Endometrium (tissue), 2 donors: ENCODE data around the gene ASH1L.
"Not testable (repeated sequence)": the region's sequence is repeated elsewhere in the genome, so short reads cannot be mapped to it uniquely, and the experiment has no call there.

Source experiments
- FAIRE-seq: peaks from 2 replicates; lab custom pipeline; 2012; peaks lifted over from hg19 to GRCh38; lab: Jason Lieb, UNC
- donor health status: control.
- donor health status: control.

Gene ASH1L

GRCh38 chr1:155305881-155306391 lies 256.7 kb downstream of the ASH1L start:
- FAIRE-seq, result no peak

- FAIRE-seq, result no peak
Measured at GRCh38 chr1:155304558-155305063, 258.0 kb downstream of the ASH1L start.

- no peak for FAIRE-seq
Measured at GRCh38 chr1:155301342-155301841, 261.2 kb downstream of the ASH1L start, which contains the start of gene PKLR. PKLR (minus strand) TSS chr1:155301438; CDS start chr1:155301395, 43 bp downstream.

GRCh38 chr1:155300553-155301329 lies 261.9 kb downstream of the ASH1L start:
- FAIRE-seq, result no peak

GRCh38 chr1:155300024-155300423 lies 262.6 kb downstream of the ASH1L start:
- no peak for FAIRE-seq

- no peak for FAIRE-seq
Measured at GRCh38 chr1:155297384-155297783, 265.2 kb downstream of the ASH1L start.

DNA sequence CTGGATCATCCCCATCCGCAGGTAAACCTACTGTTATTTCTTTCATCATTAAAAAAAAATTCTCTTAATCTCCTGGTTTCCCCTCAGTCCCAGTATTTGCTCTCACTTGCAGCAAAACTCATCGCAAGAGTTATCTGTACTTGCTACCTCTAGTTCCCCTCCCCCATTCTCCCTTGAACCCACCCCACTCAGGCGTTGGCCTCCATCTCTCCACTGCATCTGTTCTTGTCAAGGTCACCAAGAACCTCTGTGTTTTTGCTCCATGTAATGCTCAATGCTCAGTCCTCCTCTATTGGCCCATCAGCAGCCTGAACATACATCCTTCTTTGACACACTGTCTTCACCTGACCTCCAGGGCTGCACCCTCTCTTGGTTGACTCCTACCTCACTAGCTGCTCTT lies 265.9 kb downstream of the ASH1L start:
- no peak for FAIRE-seq

- no peak for FAIRE-seq
Measured at GRCh38 chr1:155295942-155296267, 266.7 kb downstream of the ASH1L start.

GRCh38 chr1:155295183-155295941 lies 267.2 kb downstream of the ASH1L start:
- no peak for FAIRE-seq

DNA sequence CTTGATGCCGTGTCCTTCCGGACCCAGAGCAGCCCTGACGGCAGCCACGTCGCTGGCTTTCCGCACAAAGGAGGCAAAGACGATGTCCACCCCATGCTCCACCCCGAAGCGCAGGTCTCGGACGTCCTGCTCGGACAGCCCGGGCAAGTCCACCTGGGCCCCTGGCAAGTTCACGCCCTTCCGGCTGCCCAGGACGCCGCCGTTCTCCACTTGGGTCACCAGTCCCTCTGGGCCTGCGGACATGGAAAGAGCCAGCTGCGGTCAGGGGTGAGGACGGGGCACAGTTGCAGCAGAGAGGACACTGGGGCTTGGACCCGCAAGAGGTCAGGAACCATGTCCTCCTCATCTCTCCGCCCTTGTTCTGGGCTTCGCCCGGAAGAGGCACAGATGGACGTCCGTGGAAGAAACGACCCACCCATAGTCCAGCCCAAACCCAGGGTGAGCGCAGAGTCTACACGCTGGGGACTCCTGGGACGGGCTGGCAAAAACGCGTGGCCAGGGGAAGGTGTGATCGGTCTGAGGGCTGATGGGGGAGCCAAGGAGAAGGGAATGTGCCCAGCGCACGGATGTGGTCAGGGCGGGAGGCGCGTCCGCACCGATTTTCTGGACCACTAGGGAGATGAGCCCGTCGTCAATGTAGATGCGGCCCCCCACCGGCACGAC lies 268.0 kb downstream of the ASH1L start:
- no peak for FAIRE-seq

GRCh38 chr1:155293086-155293749 lies 269.4 kb downstream of the ASH1L start:
- FAIRE-seq, result no peak

GRCh38 chr1:155291006-155291405 lies 271.6 kb downstream of the ASH1L start:
- FAIRE-seq, result not testable (repeated sequence)

DNA sequence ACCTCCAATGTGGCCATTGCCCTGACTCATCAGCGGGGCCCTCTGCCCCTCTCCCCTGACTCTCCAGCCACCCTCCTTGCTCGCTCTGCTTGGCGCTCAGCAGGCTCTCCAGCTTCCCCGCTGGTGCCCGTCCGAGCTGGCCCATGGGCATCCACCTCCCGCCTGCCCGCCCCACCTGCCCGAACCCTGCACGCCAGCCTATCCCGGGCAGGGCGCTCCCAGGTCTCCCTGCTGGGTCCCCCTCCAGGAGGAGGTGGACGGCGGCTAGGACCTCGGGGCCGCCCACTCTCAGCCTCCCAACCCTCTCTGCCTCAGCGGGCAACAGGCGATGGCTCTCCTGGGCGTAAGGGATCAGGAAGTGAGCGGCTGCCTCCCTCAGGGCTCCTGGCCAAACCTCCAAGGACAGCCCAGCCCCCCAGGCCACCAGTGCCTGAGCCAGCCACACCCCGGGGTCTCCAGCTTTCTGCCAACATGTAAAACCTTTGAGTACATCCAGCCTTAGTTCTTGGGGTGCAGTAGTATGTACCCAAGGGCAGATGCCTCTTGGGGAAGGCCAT lies 274.5 kb downstream of the ASH1L start:
- FAIRE-seq, result no peak

DNA sequence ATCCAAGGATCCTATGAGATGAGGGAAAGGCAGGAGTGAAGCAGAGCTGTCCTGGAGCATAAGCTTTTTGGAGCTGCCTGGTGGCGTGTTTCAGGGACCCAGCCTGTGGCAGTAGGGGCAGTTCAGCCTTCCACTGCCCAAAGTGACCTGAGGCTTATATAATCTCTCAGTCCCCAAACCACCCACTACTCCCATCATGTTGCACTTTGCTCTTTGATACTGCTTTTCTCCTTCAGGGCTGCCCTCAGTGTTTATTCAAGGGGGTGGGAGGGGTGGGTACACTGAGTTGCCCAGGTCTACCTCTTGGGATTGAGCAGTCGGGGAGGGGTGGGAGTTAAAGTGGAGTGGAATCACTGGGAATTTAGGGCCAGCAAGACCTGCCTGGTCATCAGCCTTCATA lies 276.1 kb downstream of the ASH1L start:
- FAIRE-seq, result no peak

DNA sequence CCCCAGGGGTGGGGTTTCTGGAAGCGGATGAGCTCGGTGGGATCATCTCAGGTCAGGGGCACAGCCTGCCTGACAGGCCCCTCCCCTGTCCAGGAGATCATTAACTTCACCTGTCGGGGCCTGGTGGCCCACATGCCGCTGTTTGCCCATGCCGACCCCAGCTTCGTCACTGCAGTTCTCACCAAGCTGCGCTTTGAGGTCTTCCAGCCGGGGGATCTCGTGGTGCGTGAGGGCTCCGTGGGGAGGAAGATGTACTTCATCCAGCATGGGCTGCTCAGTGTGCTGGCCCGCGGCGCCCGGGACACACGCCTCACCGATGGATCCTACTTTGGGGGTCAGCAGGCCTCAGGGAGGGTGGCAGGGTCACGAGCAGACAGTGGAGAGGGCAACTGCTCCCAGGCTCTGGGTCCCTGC lies 277.0 kb downstream of the ASH1L start:
- no peak for FAIRE-seq
